ENCODE results near the gene ZNF892.
"Not testable (repeated sequence)": the region's sequence is repeated elsewhere in the genome, so short reads cannot be mapped to it uniquely, and the experiment has no call there.

Gene ZNF892

DNA sequence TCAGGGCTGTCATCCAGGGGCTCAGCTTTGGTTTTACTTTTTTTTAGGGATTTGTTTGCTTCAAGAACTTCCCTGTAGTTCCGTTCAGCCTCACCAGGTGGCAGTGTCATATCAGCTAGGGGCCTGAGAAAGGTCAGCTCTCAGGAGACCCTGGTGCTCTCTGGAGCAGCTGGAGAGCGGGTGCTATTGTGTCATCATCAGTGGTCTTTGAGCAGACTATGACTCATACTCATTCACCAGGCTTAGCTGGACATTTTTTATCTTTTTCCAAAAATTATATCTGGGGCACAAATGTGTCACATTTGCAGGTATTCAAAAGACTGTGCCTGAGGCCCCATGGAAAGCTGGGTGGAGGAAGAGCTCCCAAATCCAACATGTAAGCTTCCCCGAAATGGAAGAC is 24.4 kb downstream of the ZNF892 start:
- DNase-seq = no peak

DNA sequence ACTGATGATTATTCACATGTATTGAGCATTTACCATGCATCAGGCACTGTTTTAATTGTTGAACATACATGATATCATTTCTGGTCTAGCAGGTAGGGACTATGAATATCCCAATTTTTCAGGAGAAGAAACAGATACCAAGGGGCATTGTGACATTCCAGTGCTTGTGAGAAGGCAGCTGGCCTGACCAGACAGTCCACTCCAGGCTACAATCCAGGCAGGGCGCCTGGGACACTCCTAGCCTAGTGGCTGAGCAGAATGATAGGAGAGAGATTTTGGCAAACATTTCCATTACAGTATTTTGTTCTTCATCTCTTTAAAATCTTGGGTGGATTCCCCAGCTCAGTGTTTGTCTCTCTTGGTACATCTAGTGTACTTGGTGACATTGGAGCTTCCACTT is 24.9 kb downstream of the ZNF892 start:
- DNase-seq = no peak

DNA sequence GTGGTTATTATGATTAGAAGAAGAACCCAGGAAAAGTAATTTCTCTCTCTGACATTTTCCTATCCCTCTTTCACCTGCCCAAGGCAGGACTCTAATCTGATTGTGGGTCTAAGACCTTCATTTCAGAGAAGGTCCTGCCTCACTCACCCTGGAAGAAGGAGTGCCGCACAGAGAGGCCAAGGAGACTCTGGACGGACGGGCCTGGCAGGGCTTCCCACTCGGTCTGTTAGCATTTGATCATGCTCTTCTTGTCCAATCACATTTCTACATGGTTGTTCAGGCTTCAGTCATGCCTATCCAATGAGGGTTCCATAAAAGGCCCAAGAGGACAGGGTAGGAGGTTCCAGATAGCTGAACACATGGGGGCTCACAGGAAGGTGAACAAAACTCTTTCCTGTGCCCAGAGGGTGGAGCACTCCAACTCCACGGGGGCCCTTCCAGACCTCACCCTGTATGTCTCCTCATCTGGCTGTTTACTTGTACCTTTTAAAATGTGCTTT is 27.0 kb downstream of the ZNF892 start:
- no peak for DNase-seq

DNA sequence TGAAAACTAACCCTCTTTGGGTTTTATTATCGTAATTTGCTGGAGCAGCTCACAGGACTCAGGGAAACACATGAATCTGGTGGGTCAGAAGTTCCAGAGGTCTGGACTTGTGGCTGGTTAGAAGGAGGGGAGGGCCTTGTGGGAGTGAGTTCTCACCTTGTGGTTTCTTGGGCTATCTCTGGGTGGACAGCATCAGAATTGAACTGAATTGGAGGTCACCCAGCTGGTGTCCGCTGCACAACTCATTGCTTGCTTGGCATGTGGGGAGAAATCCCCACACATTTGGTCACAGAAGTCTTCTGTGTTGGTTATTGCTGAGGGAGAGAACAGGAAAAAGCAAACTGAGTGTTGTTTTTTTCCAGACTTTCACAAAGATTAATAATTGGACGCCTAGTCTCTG is 27.5 kb downstream of the ZNF892 start:
- no peak for DNase-seq

DNA sequence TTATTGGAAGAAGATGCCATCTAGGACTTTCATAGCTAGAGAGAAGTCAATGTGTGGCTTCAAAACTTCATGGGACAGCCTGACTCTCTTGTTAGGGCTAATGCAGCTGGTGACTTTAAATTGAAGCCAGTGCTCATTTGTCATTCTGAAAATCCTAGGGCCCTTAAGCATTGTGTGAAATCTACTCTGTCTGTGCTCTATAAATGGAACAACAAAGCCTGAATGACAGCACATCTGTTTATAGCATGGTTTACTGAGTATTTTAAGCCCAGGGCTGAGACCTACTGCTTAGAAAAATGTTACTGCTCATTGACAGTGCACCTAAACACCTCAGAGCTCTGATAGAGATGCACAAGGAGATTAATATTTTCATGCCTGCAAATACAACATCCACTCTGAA is 30.8 kb downstream of the ZNF892 start:
- no peak for DNase-seq

DNA sequence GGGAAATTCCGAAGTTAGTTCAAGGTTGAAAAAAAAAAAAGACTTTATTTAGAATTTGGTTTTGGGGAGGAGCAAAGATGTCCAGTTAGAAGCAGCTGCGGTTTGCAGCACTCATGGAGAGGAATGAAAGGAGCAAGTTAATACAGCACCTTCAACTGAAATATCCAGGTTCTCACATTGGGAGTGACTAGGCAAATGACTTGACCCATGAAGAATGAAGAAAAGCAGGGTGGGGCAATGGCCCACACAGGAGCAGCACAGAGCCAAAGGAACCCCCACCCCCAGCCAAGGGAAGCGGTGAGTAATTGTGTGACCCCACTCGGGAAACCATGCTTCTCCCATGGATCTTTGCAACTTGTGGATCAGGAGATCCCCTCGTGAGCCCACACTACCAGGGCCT is 32.8 kb downstream of the ZNF892 start:
- no peak for DNase-seq

DNA sequence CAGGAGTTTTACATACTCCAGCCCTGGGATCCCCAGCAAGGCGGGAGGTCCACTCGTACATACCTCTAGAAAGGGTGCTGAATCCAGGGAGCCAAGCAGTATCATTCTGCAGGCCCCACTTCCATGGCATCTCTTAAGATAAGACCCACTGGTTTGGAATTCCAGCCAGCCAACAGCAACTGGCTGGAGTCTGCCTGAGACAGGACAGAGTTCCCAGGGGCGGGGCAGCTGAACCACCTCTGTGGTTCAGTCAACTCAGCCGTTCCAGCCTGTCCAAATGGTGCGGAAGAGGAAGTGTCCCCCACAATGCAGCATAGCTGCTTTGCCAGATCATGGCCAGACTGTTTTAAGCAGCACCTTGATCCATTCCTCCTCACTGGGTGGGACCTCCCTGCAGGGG is 33.2 kb downstream of the ZNF892 start:
- no peak for DNase-seq

DNA sequence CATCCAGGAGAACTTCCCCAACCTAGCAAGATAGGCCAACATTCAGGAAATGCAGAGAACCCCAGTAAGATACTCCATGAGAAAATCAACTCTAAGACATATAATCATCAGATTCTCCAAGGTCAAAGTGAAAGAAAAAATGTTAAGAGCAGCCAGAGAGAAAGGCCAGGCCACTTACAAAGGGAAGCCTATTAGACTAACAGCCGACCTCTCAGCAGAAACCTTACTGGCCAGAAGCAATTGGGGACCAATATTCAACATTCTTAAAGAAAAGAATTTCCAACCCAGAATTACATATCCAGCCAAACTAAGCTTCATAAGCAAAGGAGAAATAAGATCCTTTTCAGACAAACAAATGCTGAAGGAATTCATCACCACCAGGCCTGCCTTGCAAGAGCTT is 34.8 kb downstream of the ZNF892 start:
- DNase-seq = not testable (repeated sequence)

Data from NCI-H446 treated with DMSO at 0.1 percent for 48 hours (cell line).